Measurements from ENCODE around the gene CTNNA1. TPM values are rescaled to one million over a fixed set of nuclear protein-coding genes. Genes with fewer than 3 reads are reported as not detected.

CTNNA1 gene
- total and polyA plus RNA-seq, 12 donors = 111 to 521 (median 347) TPM

DNA sequence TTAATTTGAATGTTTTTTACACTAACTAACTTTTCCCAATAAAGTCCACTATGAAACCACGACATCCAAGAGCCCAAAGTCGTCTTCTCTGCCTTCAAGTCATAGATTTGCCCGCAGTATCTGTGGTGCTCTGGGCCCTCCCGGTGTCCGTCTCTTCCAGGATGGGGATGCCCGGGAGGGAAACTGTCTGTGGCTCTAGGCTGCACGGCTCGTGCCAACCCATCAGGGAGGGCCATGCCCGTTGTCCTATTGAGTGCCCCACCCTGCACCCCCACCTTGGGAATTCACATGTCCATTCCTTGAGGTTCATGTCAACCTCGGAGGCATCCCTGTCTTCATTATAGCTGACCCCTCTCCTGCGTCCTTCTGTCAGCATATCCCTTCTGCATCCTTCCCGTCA is 181.7 kb downstream of the CTNNA1 start:
- Histone ChIP-seq H3K9me3 (replicated peaks in 1 of 3) (no peaks in the 10 kb centered on the region), H3K4me1 (replicated peaks in 1 of 2) (no peaks in the 10 kb centered on the region), H3K36me3 (replicated peaks in 1 of 2) (peaks cover 0 to 54% of the 10 kb centered on the region in 2 donors), H3K4me3 (no peak overlapping the region), H3K27me3 (no peaks in the 10 kb centered on the region), H3K27ac (no peak overlapping the region)
- 93 to 97% (median 94%) methylated on average over 9 to 12 of the region's 12 CpGs for WGBS, 4 donors
- intact Hi-C loops (cut with DNase I) = no loop called here
- DNase-seq = peak in 1 of 7 donors; percentile 31
- TF ChIP-seq, protein P1, sequence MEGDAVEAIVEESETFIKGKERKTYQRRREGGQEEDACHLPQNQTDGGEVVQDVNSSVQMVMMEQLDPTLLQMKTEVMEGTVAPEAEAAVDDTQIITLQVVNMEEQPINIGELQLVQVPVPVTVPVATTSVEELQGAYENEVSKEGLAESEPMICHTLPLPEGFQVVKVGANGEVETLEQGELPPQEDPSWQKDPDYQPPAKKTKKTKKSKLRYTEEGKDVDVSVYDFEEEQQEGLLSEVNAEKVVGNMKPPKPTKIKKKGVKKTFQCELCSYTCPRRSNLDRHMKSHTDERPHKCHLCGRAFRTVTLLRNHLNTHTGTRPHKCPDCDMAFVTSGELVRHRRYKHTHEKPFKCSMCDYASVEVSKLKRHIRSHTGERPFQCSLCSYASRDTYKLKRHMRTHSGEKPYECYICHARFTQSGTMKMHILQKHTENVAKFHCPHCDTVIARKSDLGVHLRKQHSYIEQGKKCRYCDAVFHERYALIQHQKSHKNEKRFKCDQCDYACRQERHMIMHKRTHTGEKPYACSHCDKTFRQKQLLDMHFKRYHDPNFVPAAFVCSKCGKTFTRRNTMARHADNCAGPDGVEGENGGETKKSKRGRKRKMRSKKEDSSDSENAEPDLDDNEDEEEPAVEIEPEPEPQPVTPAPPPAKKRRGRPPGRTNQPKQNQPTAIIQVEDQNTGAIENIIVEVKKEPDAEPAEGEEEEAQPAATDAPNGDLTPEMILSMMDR (IDR thresholded peaks at IDR 0.05) = no peak
- no peak for TF ChIP-seq POLR2A (IDR thresholded peaks at IDR 0.05)

DNA sequence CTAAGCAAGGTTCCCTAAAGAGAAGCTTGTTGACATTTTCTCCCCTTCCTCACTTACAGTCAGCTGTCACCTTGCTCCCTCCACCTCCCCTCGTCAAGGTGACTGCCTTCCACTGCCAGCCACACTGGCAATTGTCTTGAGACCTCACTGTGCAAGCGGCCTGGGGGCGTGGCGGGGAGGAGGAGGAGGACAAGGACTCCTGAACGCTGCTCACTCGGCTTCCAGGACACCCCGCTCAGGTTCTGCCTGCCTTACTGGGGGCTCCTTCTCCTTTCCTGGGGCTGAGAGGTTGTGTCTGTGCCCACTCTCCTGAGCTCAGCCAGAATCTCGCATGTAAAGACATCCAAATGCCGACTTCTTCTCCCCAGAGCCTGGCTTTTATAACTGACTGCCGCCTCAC is 182.2 kb downstream of the CTNNA1 start:
- Histone ChIP-seq H3K36me3 (replicated peaks in 1 of 2) (peaks cover 0 to 49% of the 10 kb centered on the region in 2 donors), H3K4me3 (no peak overlapping the region), H3K4me1 (replicated peaks in 1 of 2) (no peaks in the 10 kb centered on the region), H3K27ac (no peak overlapping the region), H3K27me3 (no peaks in the 10 kb centered on the region), H3K9me3 (replicated peaks in 1 of 3) (no peaks in the 10 kb centered on the region)
- intact Hi-C loops (cut with DNase I) = no loop called here
- 85 to 92% (median 90%) methylated on average over 10 of the region's 10 CpGs for WGBS, 4 donors
- DNase-seq = peak in 2 of 7 donors; percentile 27 to 53
- no peak for TF ChIP-seq POLR2A (IDR thresholded peaks at IDR 0.05)
- TF ChIP-seq, protein P1 (IDR thresholded peaks at IDR 0.05) = no peak

DNA sequence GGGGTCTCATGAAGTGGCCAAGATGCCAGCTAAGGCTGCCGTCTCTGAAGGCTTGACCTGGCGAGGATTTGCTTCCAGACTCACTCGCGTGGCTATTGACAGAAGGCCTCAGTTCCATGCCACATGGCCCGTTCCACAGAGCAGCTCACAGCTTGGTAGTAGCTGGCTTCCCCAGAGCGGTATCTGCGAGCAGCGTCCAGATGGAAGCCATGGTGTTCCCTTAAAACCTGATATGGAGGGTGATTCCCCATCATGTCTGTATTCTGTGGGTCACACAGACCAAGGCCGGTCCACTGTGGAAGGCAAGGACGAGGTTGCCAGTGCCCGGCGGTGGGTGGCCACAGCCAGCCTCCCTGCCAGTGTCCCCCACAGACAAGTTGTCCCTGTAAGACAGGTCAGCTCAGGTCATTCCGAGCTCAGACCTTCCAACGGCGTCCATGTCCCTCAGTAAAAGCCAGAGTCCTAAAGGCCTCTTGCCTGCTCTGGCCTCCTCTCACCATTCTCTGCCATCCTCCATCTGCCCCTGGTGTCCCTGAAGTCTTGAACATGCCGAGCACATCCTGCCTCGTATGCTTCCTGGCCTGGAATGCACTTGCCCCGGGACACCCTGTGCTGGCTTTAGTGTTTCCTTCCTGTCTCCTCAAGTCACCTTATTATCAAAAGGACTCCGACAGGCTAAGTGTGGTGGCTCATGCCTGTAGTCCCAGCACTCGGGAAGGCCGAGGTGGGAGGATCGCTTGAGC is 183.2 kb downstream of the CTNNA1 start:
- Histone ChIP-seq H3K27ac (peak overlapping the region in 2 of 5 donors; percentile 13 to 35), H3K4me3 (no peak overlapping the region), H3K36me3 (replicated peaks in 1 of 2) (peaks cover 0 to 40% of the 10 kb centered on the region in 2 donors), H3K27me3 (no peaks in the 10 kb centered on the region), H3K9me3 (replicated peaks in 1 of 3) (no peaks in the 10 kb centered on the region), H3K4me1 (replicated peaks in 1 of 2) (no peaks in the 10 kb centered on the region)
- WGBS, 4 donors = 72 to 83% (median 81%) methylated on average over 15 to 22 of the region's 22 CpGs
- intact Hi-C loops (cut with DNase I) = no loop called here
- peak in 2 of 7 donors; percentile 57 to 76 for DNase-seq
- TF ChIP-seq, protein P1 (IDR thresholded peaks at IDR 0.05) = no peak
- TF ChIP-seq POLR2A (IDR thresholded peaks at IDR 0.05) = no peak

DNA sequence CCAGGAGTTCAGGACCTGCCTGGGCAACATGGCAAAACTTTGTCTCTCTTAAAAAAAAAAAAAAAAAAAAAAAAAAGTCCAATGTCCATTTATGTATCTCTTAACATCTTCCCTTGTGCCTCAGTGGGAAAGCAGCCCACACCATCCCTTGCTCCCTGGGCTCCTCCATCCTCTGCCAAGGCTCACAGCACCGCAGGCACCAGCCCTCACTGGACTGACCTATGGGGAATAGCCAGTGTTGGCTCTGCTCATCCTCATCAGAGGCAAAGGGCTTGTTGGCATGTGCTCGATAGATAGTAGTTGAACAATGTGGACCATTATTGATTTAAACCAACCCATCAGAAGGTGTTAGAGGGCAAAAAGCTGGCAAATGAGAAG is 183.7 kb downstream of the CTNNA1 start:
- TF ChIP-seq, protein P1 (IDR thresholded peaks at IDR 0.05) = no peak
- no peak for TF ChIP-seq POLR2A (IDR thresholded peaks at IDR 0.05)
- Histone ChIP-seq H3K9me3 (replicated peaks in 1 of 3) (no peaks in the 10 kb centered on the region), H3K36me3 (replicated peaks in 1 of 2) (peaks cover 0 to 34% of the 10 kb centered on the region in 2 donors), H3K27ac (peak overlapping the region in 1 of 5 donors; percentile 11), H3K27me3 (no peaks in the 10 kb centered on the region), H3K4me3 (no peak overlapping the region), H3K4me1 (replicated peaks in 1 of 2) (no peaks in the 10 kb centered on the region)
- 63 to 95% (median 65%) methylated on average over 2 of the region's 2 CpGs for WGBS, 4 donors
- intact Hi-C loops (cut with DNase I) = no loop called here
- peak in 1 of 7 donors; percentile 32 for DNase-seq

Data from adrenal gland (tissue), 12 donors.